Naive B cell (primary cell): Measurements from ENCODE around the gene RAB26. TPM values are rescaled to one million over a fixed set of nuclear protein-coding genes. Genes with fewer than 3 reads are reported as not detected.
A peak's percentile ranks its signal among the peaks of the same experiment; 100 is the strongest.

Experiments
- ATAC-seq, 2 donors: fragments of 150-1000 bp; cut with Tn5 transposase; 2 replicates each; pipeline ENCODE4 v1.10.0; 2021; ENCODE audit warnings: low read depth in 2 of 2, mild to moderate bottlenecking in 2 of 2, moderate library complexity in 2 of 2
- DNase-seq: peaks from one replicate; pipeline ENCODE4 v3.0.0; 2022
- H3K27ac Mint-ChIP-seq, 6 donors: one replicate each; pipeline ENCODE4 v1.8.0; 2020 to 2022; ENCODE audit warnings: mild to moderate bottlenecking in 6 of 6, mixed read lengths in 6 of 6, moderate library complexity in 5 of 6, inconsistent platforms in 2 of 6
- H3K27me3 Mint-ChIP-seq, 3 donors: one replicate each; pipeline ENCODE4 v1.8.0; 2021 to 2022; ENCODE audit warnings: mixed read lengths in 3 of 3, mild to moderate bottlenecking in 1 of 3
- H3K36me3 Mint-ChIP-seq, 2 donors: one replicate each; pipeline ENCODE4 v1.8.0; 2020 to 2022; ENCODE audit warnings: mixed read lengths in 2 of 2, inconsistent platforms in 1 of 2, mild to moderate bottlenecking in 1 of 2
- H3K4me1 Mint-ChIP-seq, 3 donors: one replicate each; pipeline ENCODE4 v1.8.0; 2020 to 2022; ENCODE audit warnings: mixed read lengths in 3 of 3, inconsistent platforms in 1 of 3, mild to moderate bottlenecking in 1 of 3, moderate library complexity in 1 of 3
- H3K4me3 Mint-ChIP-seq, 8 donors: one replicate each; pipeline ENCODE4 v1.8.0; 2020 to 2022; ENCODE audit warnings: mild to moderate bottlenecking in 8 of 8, mixed read lengths in 8 of 8, moderate library complexity in 8 of 8, inconsistent platforms in 2 of 8
- H3K9me3 Mint-ChIP-seq, 7 donors: one replicate each; pipeline ENCODE4 v1.8.0; 2020 to 2022; ENCODE audit warnings: mixed read lengths in 7 of 7, mild to moderate bottlenecking in 5 of 7, inconsistent platforms in 2 of 7, moderate library complexity in 1 of 7
- polyA plus RNA-seq, 6 donors: library from polyadenylated mRNA; unstranded; fragments of 300-500 nt; fragmentation: Illumina TruSeq; gene quantifications; one replicate each; pipeline ENCODE4 v1.2.3, GENCODE V29; 2021; ENCODE audit warnings: low read depth in 6 of 6

RAB26 gene
- polyA plus RNA-seq, 6 donors from 2014 or later: 0.66 to 2.7 (median 1.4) TPM; not detected in 1

- ATAC-seq (peak; percentile 89 to 91), DNase-seq (peak; percentile 98)
- Mint-ChIP-seq H3K4me1 (peaks cover 43 to 52% (median 49%) of the 10 kb centered on the region in 3 donors), H3K36me3 (no peaks in the 10 kb centered on the region), H3K9me3 (no peaks in the 10 kb centered on the region), H3K27ac (peak within 1 kb of the TSS; percentile 93 to 97 (median 96)), H3K27me3 (no peaks in the 10 kb centered on the region), H3K4me3 (peak within 1 kb of the TSS; percentile 79 to 97 (median 96))
These were observed 6.9 kb downstream of the RAB26 start, which contains the start of gene TRAF7 for GRCh38 chr16:2155091-2155950. Gene TRAF7, plus strand, starts transcription at chr16:2155782. Its CDS starts 8,139 bp downstream, at chr16:2163921.

- Mint-ChIP-seq H3K27me3 (no peaks in the 10 kb centered on the region), H3K27ac (peak overlapping the region; percentile 44 to 97 (median 96)), H3K9me3 (no peaks in the 10 kb centered on the region), H3K36me3 (no peaks in the 10 kb centered on the region), H3K4me3 (peak overlapping the region; percentile 79 to 97 (median 96)), H3K4me1 (peaks cover 41 to 51% (median 47%) of the 10 kb centered on the region in 3 donors)
- ATAC-seq (no peak), DNase-seq (no peak)
These were observed 7.8 kb downstream of the RAB26 start for GRCh38 chr16:2155977-2156848.

GRCh38 chr16:2156849-2157224 lies 8.4 kb downstream of the RAB26 start:
- H3K9me3 Mint-ChIP-seq: no peaks in the 10 kb centered on the region
- peak overlapping the region; percentile 79 to 97 (median 96) for H3K4me3 Mint-ChIP-seq
- peak overlapping the region in 5 of 6 donors; percentile 62 to 95 (median 83) for H3K27ac Mint-ChIP-seq
- H3K36me3 Mint-ChIP-seq: no peaks in the 10 kb centered on the region
- H3K4me1 Mint-ChIP-seq: peaks cover 38 to 50% (median 41%) of the 10 kb centered on the region in 3 donors
- ATAC-seq: no peak
- H3K27me3 Mint-ChIP-seq: no peaks in the 10 kb centered on the region
- DNase-seq: no peak

- Mint-ChIP-seq H3K36me3 (no peaks in the 10 kb centered on the region), H3K27me3 (no peaks in the 10 kb centered on the region), H3K9me3 (no peaks in the 10 kb centered on the region), H3K4me3 (peak overlapping the region; percentile 9 to 97 (median 87)), H3K4me1 (peaks cover 38 to 48% (median 40%) of the 10 kb centered on the region in 3 donors), H3K27ac (peak overlapping the region in 2 of 6 donors; percentile 62 to 95)
- ATAC-seq (no peak), DNase-seq (no peak)
These were observed 9.2 kb downstream of the RAB26 start for GRCh38 chr16:2157480-2158261.

GRCh38 chr16:2158262-2158638 lies 9.8 kb downstream of the RAB26 start:
- Mint-ChIP-seq H3K27ac (no peak overlapping the region), H3K36me3 (no peaks in the 10 kb centered on the region), H3K27me3 (no peaks in the 10 kb centered on the region), H3K4me3 (peak overlapping the region in 2 of 8 donors; percentile 27 to 28), H3K9me3 (no peaks in the 10 kb centered on the region), H3K4me1 (peaks cover 38 to 45% (median 39%) of the 10 kb centered on the region in 3 donors)
- no peak for ATAC-seq
- DNase-seq: no peak

- Mint-ChIP-seq H3K27me3 (no peaks in the 10 kb centered on the region), H3K4me3 (no peak overlapping the region), H3K27ac (peak overlapping the region in 1 of 6 donors; percentile 70), H3K9me3 (no peaks in the 10 kb centered on the region), H3K4me1 (peaks cover 30 to 35% (median 31%) of the 10 kb centered on the region in 3 donors), H3K36me3 (no peaks in the 10 kb centered on the region)
- ATAC-seq (no peak), DNase-seq (no peak)
These were observed 10.9 kb downstream of the RAB26 start for GRCh38 chr16:2159175-2159838.

- ATAC-seq: no peak
- H3K4me1 Mint-ChIP-seq: peaks cover 23 to 29% (median 26%) of the 10 kb centered on the region in 3 donors
- no peak overlapping the region for H3K27ac Mint-ChIP-seq
- no peaks in the 10 kb centered on the region for H3K36me3 Mint-ChIP-seq
- no peaks in the 10 kb centered on the region for H3K9me3 Mint-ChIP-seq
- H3K4me3 Mint-ChIP-seq: no peak overlapping the region
- DNase-seq: no peak
- no peaks in the 10 kb centered on the region for H3K27me3 Mint-ChIP-seq
These were observed 12.6 kb downstream of the RAB26 start for GRCh38 chr16:2160915-2161551.

- peaks cover 14 to 20% (median 17%) of the 10 kb centered on the region in 3 donors for H3K4me1 Mint-ChIP-seq
- no peaks in the 10 kb centered on the region for H3K9me3 Mint-ChIP-seq
- ATAC-seq: no peak
- no peaks in the 10 kb centered on the region for H3K36me3 Mint-ChIP-seq
- no peak for DNase-seq
- H3K4me3 Mint-ChIP-seq: no peak overlapping the region
- H3K27me3 Mint-ChIP-seq: no peaks in the 10 kb centered on the region
- no peak overlapping the region for H3K27ac Mint-ChIP-seq
These were observed 13.5 kb downstream of the RAB26 start for GRCh38 chr16:2161911-2162310.

- ATAC-seq (no peak), DNase-seq (no peak)
- Mint-ChIP-seq H3K4me3 (no peak overlapping the region), H3K9me3 (no peaks in the 10 kb centered on the region), H3K36me3 (no peaks in the 10 kb centered on the region), H3K4me1 (peaks cover 7 to 12% (median 10%) of the 10 kb centered on the region in 3 donors), H3K27me3 (no peaks in the 10 kb centered on the region), H3K27ac (no peak overlapping the region)
These were observed 14.3 kb downstream of the RAB26 start for GRCh38 chr16:2162676-2163118.

- H3K36me3 Mint-ChIP-seq: no peaks in the 10 kb centered on the region
- H3K27ac Mint-ChIP-seq: no peak overlapping the region
- ATAC-seq (no peak), DNase-seq (no peak)
- no peaks in the 10 kb centered on the region for H3K9me3 Mint-ChIP-seq
- H3K4me3 Mint-ChIP-seq: no peak overlapping the region
- H3K27me3 Mint-ChIP-seq: no peaks in the 10 kb centered on the region
- peaks cover 3 to 7% (median 6%) of the 10 kb centered on the region in 3 donors for H3K4me1 Mint-ChIP-seq
These were observed 14.9 kb downstream of the RAB26 start for GRCh38 chr16:2163211-2163881.

- ATAC-seq: no peak
- Mint-ChIP-seq H3K27me3 (no peaks in the 10 kb centered on the region), H3K9me3 (no peaks in the 10 kb centered on the region), H3K4me3 (no peak overlapping the region), H3K4me1 (peaks cover 0 to 3% (median 0%) of the 10 kb centered on the region in 3 donors), H3K36me3 (no peaks in the 10 kb centered on the region), H3K27ac (no peak overlapping the region)
- no peak for DNase-seq
These were observed 17.4 kb downstream of the RAB26 start for GRCh38 chr16:2165861-2166260.
